Stimulated activated naive B cell treated with anti-CD40 and anti-IgM and Interleukin-4, amounts not matched to agents 10 μg/mL and 1 μg/mL and 100 μg/mL, for 72 hours (primary cell): Measurements from ENCODE around the gene TICRR.

Experiments used
- ATAC-seq, 2 donors: fragments of 150-1000 bp; cut with Tn5 transposase; replicated peaks; 2 replicates each; pipeline ENCODE4 v1.10.0; 2021; ENCODE audit warnings: moderate library complexity in 1 of 2
- DNase-seq: peaks from one replicate; pipeline ENCODE4 v3.0.0; 2021
- H3K27ac Mint-ChIP-seq: one replicate; pipeline ENCODE4 v1.8.0; 2022; ENCODE audit warnings: mild to moderate bottlenecking, mixed read lengths
- H3K27me3 Mint-ChIP-seq, 2 donors: one replicate each; pipeline ENCODE4 v1.8.0; 2022; ENCODE audit warnings: mixed read lengths in 2 of 2
- H3K36me3 Mint-ChIP-seq, 2 donors: one replicate each; pipeline ENCODE4 v1.8.0; 2022; ENCODE audit warnings: mixed read lengths in 2 of 2, mild to moderate bottlenecking in 1 of 2
- H3K4me1 Mint-ChIP-seq, 2 donors: one replicate each; pipeline ENCODE4 v1.8.0; 2022; ENCODE audit warnings: mixed read lengths in 2 of 2, mild to moderate bottlenecking in 1 of 2
- H3K4me3 Mint-ChIP-seq, 2 donors: one replicate each; pipeline ENCODE4 v1.8.0; 2022; ENCODE audit warnings: mild to moderate bottlenecking in 2 of 2, mixed read lengths in 2 of 2, moderate library complexity in 1 of 2
- H3K9me3 Mint-ChIP-seq, 2 donors: one replicate each; pipeline ENCODE4 v1.8.0; 2022; ENCODE audit warnings: mixed read lengths in 2 of 2, mild to moderate bottlenecking in 1 of 2

Gene TICRR

GRCh38 chr15:89647191-89647851 is 72.1 kb downstream of the TICRR start:
- no peaks in the 10 kb centered on the region for H3K9me3 Mint-ChIP-seq

GRCh38 chr15:89648106-89649012 is 73.1 kb downstream of the TICRR start:
- Mint-ChIP-seq H3K27ac (no peak overlapping the region), H3K4me1 (peaks cover 6 to 9% of the 10 kb centered on the region in 2 donors), H3K36me3 (no peaks in the 10 kb centered on the region), H3K9me3 (no peaks in the 10 kb centered on the region), H3K4me3 (no peak overlapping the region), H3K27me3 (peaks cover 11 to 18% of the 10 kb centered on the region in 2 donors)
- ATAC-seq = no peak
- no peak for DNase-seq

More at GRCh38 chr15:89647191-89647851, 72.1 kb downstream of the TICRR start:
- Mint-ChIP-seq H3K36me3 (no peaks in the 10 kb centered on the region), H3K27me3 (peaks cover 7 to 10% of the 10 kb centered on the region in 2 donors), H3K4me3 (no peak overlapping the region), H3K4me1 (peaks cover 6 to 9% of the 10 kb centered on the region in 2 donors), H3K27ac (no peak overlapping the region)
- ATAC-seq = peak; percentile 83 to 88
- peak; percentile 37 for DNase-seq

- Mint-ChIP-seq H3K36me3 (no peaks in the 10 kb centered on the region), H3K27me3 (peaks cover 18 to 26% of the 10 kb centered on the region in 2 donors), H3K9me3 (no peaks in the 10 kb centered on the region), H3K4me1 (peaks cover 6 to 10% of the 10 kb centered on the region in 2 donors), H3K27ac (no peak overlapping the region), H3K4me3 (no peak overlapping the region)
- ATAC-seq (no peak), DNase-seq (no peak)
Observed at GRCh38 chr15:89649013-89649625, 73.8 kb downstream of the TICRR start.

- DNase-seq (no peak), ATAC-seq (no peak)
- H3K9me3 Mint-ChIP-seq = no peaks in the 10 kb centered on the region
- peaks cover 11 to 16% of the 10 kb centered on the region in 2 donors for H3K4me1 Mint-ChIP-seq
- no peak overlapping the region for H3K4me3 Mint-ChIP-seq
- no peak overlapping the region for H3K27ac Mint-ChIP-seq
- peaks cover under 1 to 5% of the 10 kb centered on the region in 2 donors for H3K36me3 Mint-ChIP-seq
- peaks cover 24 to 32% of the 10 kb centered on the region in 2 donors for H3K27me3 Mint-ChIP-seq
Observed at GRCh38 chr15:89649716-89650115, 74.4 kb downstream of the TICRR start.

GRCh38 chr15:89652131-89652530 is 76.9 kb downstream of the TICRR start:
- Mint-ChIP-seq H3K4me3 (no peak overlapping the region), H3K36me3 (peaks cover 1 to 6% of the 10 kb centered on the region in 2 donors), H3K27me3 (peaks cover 33 to 44% of the 10 kb centered on the region in 2 donors)

GRCh38 chr15:89652666-89653065 is 77.4 kb downstream of the TICRR start:
- no peak overlapping the region for H3K4me3 Mint-ChIP-seq
- DNase-seq = no peak

More at GRCh38 chr15:89652131-89652530, 76.9 kb downstream of the TICRR start:
- no peak overlapping the region for H3K27ac Mint-ChIP-seq
- ATAC-seq = no peak
- H3K9me3 Mint-ChIP-seq = no peaks in the 10 kb centered on the region
- H3K4me1 Mint-ChIP-seq = peaks cover 13 to 25% of the 10 kb centered on the region in 2 donors
- no peak for DNase-seq

GRCh38 chr15:89653578-89653977 is 78.3 kb downstream of the TICRR start:
- Mint-ChIP-seq H3K4me1 (peaks cover 10 to 20% of the 10 kb centered on the region in 2 donors), H3K4me3 (no peak overlapping the region), H3K27me3 (peaks cover 30 to 56% of the 10 kb centered on the region in 2 donors), H3K27ac (no peak overlapping the region), H3K36me3 (peaks cover 1 to 6% of the 10 kb centered on the region in 2 donors), H3K9me3 (no peaks in the 10 kb centered on the region)
- DNase-seq (no peak), ATAC-seq (no peak)

More at GRCh38 chr15:89652666-89653065, 77.4 kb downstream of the TICRR start:
- no peak for ATAC-seq
- Mint-ChIP-seq H3K27me3 (peaks cover 30 to 49% of the 10 kb centered on the region in 2 donors), H3K4me1 (peaks cover 10 to 20% of the 10 kb centered on the region in 2 donors), H3K36me3 (peaks cover 1 to 6% of the 10 kb centered on the region in 2 donors), H3K9me3 (no peaks in the 10 kb centered on the region), H3K27ac (no peak overlapping the region)

- peaks cover 10 to 20% of the 10 kb centered on the region in 2 donors for H3K4me1 Mint-ChIP-seq
- H3K9me3 Mint-ChIP-seq = no peaks in the 10 kb centered on the region
- H3K27ac Mint-ChIP-seq = peak overlapping the region; percentile 28
- ATAC-seq (no peak), DNase-seq (no peak)
- H3K4me3 Mint-ChIP-seq = peak overlapping the region; percentile 83 to 88
- H3K27me3 Mint-ChIP-seq = peaks cover 33 to 60% of the 10 kb centered on the region in 2 donors
- peaks cover 1 to 6% of the 10 kb centered on the region in 2 donors for H3K36me3 Mint-ChIP-seq
Observed at GRCh38 chr15:89654301-89654761, 79.1 kb downstream of the TICRR start.

GRCh38 chr15:89654847-89655805 is 79.9 kb downstream of the TICRR start, which contains the start of gene KIF7:
TSS of gene KIF7 (minus strand) at chr15:89655467. CDS start at chr15:89652930, 2,537 bp downstream.
- Mint-ChIP-seq H3K27me3 (peaks cover 33 to 65% of the 10 kb centered on the region in 2 donors), H3K4me3 (peak within 1 kb of the TSS; percentile 83 to 88), H3K4me1 (peaks cover 10 to 20% of the 10 kb centered on the region in 2 donors), H3K27ac (peak within 1 kb of the TSS; percentile 28), H3K36me3 (peaks cover 1 to 6% of the 10 kb centered on the region in 2 donors), H3K9me3 (no peaks in the 10 kb centered on the region)
- no peak for DNase-seq
- peak; percentile 69 for ATAC-seq

GRCh38 chr15:89656116-89656815 is 81.0 kb downstream of the TICRR start:
- Mint-ChIP-seq H3K4me3 (no peak overlapping the region), H3K27me3 (peaks cover 40 to 72% of the 10 kb centered on the region in 2 donors), H3K4me1 (peaks cover 10 to 20% of the 10 kb centered on the region in 2 donors), H3K9me3 (peaks cover 0 to 2% of the 10 kb centered on the region in 2 donors), H3K27ac (no peak overlapping the region), H3K36me3 (peaks cover 1 to 6% of the 10 kb centered on the region in 2 donors)
- DNase-seq = no peak
- ATAC-seq = peak; percentile 46 to 59

- Mint-ChIP-seq H3K36me3 (peaks cover 1 to 6% of the 10 kb centered on the region in 2 donors), H3K4me1 (peaks cover 10 to 20% of the 10 kb centered on the region in 2 donors), H3K27me3 (peaks cover 48 to 72% of the 10 kb centered on the region in 2 donors), H3K4me3 (no peak overlapping the region), H3K9me3 (peaks cover 0 to 2% of the 10 kb centered on the region in 2 donors), H3K27ac (no peak overlapping the region)
- ATAC-seq (no peak), DNase-seq (no peak)
Observed at GRCh38 chr15:89657686-89658200, 82.5 kb downstream of the TICRR start.

- Mint-ChIP-seq H3K36me3 (peaks cover 1 to 5% of the 10 kb centered on the region in 2 donors), H3K27ac (no peak overlapping the region), H3K4me3 (no peak overlapping the region), H3K27me3 (peaks cover 39 to 69% of the 10 kb centered on the region in 2 donors), H3K4me1 (peaks cover 9 to 17% of the 10 kb centered on the region in 2 donors), H3K9me3 (peaks cover 0 to 2% of the 10 kb centered on the region in 2 donors)
- ATAC-seq (no peak), DNase-seq (no peak)
Observed at GRCh38 chr15:89659295-89659694, 84.0 kb downstream of the TICRR start.
